Hepatocyte (in vitro differentiated cells): ENCODE results near the gene SOCS3.

Experiments used
- CTCF ChIP-seq: fragments of 200-600 bp; sonication (generic); IDR thresholded peaks from 2 replicates; pipeline ENCODE4 v1.5.1; 2016; ENCODE audit warnings: antibody characterized with exemption, mild to moderate bottlenecking; ENCODE audit not compliant: poor library complexity
- EZH2 ChIP-seq: fragments of 200-600 bp; sonication (generic); IDR thresholded peaks from 2 replicates; pipeline ENCODE4 v1.6.1; 2016; ENCODE audit warnings: antibody characterized with exemption, mild to moderate bottlenecking, borderline replicate concordance

DNA sequence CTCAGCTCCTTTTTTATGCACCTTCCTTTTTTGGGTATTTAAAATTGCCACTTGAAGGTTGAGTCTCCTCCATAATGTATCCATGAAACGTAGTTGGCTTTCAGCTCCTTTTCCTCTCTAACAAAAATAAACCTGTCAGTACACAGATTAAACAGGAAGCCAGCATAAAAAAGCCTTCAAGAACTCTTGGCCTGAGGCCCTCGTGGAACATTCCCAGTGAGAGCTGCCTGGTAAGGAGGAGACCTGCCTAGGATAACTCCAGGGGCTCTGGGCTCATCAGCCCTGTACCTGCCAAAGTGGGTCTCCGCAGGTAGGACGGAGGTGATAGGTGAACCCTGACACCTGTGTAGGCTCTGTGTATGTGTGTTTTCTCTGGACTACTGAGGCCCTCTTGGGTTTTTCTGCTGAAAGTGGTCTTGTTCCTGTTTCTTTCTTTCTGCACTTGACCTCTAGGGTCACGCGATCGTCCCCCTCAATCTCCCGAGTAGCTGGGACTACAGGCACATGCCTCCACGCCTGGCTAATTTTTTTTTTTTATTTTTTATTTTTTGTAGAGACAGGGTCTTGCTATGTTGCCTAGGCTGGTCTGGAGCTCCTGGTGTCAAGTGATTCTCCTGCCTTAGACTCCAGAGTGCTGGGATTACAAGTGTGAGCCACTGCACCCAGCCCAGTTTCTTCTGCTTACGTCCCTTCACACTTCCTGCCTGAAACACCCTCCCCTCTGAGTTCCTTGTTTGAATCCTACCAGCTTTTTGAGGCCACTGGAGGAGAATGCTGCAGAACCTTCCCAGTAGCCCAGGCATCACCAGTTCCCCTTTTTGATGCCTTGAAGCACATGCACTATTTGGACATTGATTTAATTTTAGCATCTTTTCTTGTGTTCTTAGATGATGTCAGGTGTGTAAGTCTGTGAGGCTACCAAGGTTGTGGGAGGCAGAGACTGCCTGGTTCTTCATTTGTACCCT lies 28.4 kb upstream of the SOCS3 start:
- TF ChIP-seq EZH2 (no peak), CTCF (no peak)
